BE2C (cell line): ENCODE data around the gene IPPK.

Experiments
- DNase-seq: peaks from one replicate; pipeline ENCODE4 v3.0.0-alpha.2; 2020
- H3K27me3 ChIP-seq: fragments of 250-450 bp; sonication (Bioruptor Pico); 2 replicates; pipeline ENCODE4 v1.5.1; 2020; ENCODE audit warnings: mild to moderate bottlenecking
- H3K36me3 ChIP-seq: fragments of 250-450 bp; sonication (Bioruptor Pico); 2 replicates; pipeline ENCODE4 v1.5.1; 2020; ENCODE audit warnings: mild to moderate bottlenecking
- H3K4me1 ChIP-seq: fragments of 250-450 bp; sonication (Bioruptor Pico); 2 replicates; pipeline ENCODE4 v1.5.1; 2020
- H3K4me3 ChIP-seq: 2 replicates; pipeline ENCODE4 v1.5.1; 2011; ENCODE audit warnings: low read depth, low read length
- H3K9me3 ChIP-seq: fragments of 250-450 bp; sonication (Bioruptor Pico); 2 replicates; pipeline ENCODE4 v1.5.1; 2020
- TF ChIP-seq, protein P1 (sequence below): IDR thresholded peaks from 2 replicates; pipeline ENCODE4 v1.5.1; 2012; ENCODE audit warnings: mild to moderate bottlenecking, low read depth, low read length

The IPPK gene

DNA sequence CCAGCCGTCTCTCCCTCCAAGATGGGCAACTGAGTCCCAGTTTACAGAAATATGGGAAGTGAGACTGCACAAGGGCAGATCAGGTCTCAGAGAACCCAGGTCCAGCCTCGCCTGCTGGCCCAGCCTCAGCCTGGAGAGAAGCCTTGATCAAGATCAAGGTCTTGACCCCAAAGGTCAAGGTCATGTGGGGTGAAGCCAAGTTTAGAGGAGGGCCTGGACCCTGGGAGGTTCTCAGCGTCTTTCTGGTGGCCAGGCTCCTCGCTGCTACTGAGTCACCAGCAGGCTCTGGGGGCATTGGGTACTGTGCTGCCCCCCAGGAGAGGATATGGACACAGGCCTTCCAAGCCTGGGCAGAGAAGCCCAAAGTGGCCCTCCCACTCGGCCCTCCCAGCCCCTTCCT is 8.8 kb downstream of the IPPK start:
- Histone ChIP-seq H3K9me3 (no peaks in the 10 kb centered on the region), H3K36me3 (no peaks in the 10 kb centered on the region; the same call in 1 of the 2 replicates), H3K27me3 (no peaks in the 10 kb centered on the region), H3K4me3 (no peak overlapping the region), H3K4me1 (no peaks in the 10 kb centered on the region)
- no peak for DNase-seq
- TF ChIP-seq, protein P1, sequence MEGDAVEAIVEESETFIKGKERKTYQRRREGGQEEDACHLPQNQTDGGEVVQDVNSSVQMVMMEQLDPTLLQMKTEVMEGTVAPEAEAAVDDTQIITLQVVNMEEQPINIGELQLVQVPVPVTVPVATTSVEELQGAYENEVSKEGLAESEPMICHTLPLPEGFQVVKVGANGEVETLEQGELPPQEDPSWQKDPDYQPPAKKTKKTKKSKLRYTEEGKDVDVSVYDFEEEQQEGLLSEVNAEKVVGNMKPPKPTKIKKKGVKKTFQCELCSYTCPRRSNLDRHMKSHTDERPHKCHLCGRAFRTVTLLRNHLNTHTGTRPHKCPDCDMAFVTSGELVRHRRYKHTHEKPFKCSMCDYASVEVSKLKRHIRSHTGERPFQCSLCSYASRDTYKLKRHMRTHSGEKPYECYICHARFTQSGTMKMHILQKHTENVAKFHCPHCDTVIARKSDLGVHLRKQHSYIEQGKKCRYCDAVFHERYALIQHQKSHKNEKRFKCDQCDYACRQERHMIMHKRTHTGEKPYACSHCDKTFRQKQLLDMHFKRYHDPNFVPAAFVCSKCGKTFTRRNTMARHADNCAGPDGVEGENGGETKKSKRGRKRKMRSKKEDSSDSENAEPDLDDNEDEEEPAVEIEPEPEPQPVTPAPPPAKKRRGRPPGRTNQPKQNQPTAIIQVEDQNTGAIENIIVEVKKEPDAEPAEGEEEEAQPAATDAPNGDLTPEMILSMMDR = no peak

DNA sequence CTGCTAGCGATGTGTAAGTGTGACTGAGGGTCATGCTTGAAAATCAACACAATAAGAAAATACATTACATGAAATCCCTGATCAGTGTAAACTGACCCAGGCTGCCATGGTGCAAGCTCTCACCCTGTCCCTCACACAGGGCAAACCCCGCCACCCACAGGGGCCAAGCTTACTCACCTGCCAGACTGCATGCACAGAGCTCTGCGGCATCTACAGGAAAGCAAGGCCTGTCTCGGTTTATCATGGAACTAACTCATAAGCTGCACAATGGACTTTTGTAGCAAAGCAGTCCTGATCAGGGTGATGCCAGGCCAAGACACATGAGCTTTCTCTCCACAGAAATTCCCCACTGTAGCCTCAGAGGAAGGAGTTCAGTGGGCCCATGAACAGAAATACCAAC is 9.7 kb downstream of the IPPK start:
- Histone ChIP-seq H3K4me1 (no peaks in the 10 kb centered on the region), H3K4me3 (no peak overlapping the region), H3K27me3 (no peaks in the 10 kb centered on the region), H3K36me3 (peaks cover 8% of the 10 kb centered on the region; the same call in 1 of the 2 replicates), H3K9me3 (no peaks in the 10 kb centered on the region)
- DNase-seq = no peak
- TF ChIP-seq, protein P1 = no peak

DNA sequence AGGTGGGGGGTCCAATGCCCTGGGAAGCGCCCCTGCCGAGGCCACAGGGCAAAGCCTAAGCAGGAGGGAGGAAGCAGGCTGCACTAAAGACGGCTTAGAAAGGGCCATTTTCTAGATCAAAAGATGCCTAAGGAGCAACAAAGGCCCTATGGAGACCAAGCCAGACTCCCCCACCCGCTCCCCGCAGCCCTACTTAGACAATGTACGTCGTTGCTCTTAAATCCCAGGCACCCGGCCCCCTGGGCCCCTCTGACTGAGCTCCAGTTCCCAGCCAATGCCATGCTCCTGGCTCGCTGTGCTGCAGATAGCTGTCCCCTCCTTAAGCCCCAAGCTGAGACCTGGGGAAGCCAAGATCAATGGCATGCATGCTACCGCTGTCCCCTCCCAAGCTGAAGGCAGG is 10.3 kb downstream of the IPPK start:
- DNase-seq = no peak
- no peaks in the 10 kb centered on the region for H3K9me3 ChIP-seq
- no peaks in the 10 kb centered on the region for H3K27me3 ChIP-seq
- H3K4me1 ChIP-seq = no peaks in the 10 kb centered on the region
- no peak overlapping the region for H3K4me3 ChIP-seq
- TF ChIP-seq, protein P1 = no peak
- H3K36me3 ChIP-seq = peaks cover 14% of the 10 kb centered on the region

DNA sequence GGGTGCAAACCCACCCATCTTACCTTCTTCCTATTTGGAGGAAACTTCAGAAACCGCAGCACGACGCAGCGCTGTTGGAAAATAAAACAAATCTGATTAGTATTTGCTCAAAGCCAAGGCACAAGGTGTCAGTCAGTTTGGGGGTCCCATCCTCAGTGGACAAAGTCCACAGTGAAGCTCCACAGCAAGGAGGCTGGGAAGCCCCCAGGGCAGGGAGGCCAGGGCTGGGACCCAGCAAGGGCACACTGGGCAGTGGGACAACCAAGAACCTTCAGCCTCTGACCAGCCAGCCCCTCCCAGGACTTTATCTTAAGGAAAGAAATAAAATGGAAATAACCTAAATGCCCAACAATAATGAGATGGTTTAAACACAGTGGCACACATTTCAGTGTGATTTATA is 11.3 kb downstream of the IPPK start:
- TF ChIP-seq, protein P1 = no peak
- H3K27me3 ChIP-seq = no peaks in the 10 kb centered on the region
- H3K4me3 ChIP-seq = no peak overlapping the region
- H3K9me3 ChIP-seq = no peaks in the 10 kb centered on the region
- DNase-seq = no peak
- H3K4me1 ChIP-seq = no peaks in the 10 kb centered on the region
- peaks cover 24% of the 10 kb centered on the region for H3K36me3 ChIP-seq

DNA sequence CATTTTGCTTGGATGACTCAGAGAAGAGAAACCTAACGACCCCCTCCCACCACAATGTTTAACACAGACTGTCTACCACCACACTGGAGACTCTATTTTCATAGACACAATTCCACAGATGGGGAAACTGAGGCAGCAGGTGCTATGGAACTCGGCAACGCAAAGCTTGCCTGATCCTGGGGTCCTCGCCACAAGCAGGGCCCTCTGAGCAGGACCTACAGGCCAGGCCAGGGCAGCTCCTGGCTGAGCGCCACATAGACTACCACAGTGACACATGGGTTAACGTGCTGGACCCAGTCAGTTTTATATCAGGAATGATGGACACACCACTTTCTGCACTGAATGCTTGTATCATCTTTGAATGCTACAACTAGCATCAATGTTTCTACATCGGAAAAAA is 11.8 kb downstream of the IPPK start:
- Histone ChIP-seq H3K9me3 (no peaks in the 10 kb centered on the region), H3K36me3 (peaks cover 26% of the 10 kb centered on the region), H3K27me3 (no peaks in the 10 kb centered on the region), H3K4me1 (no peaks in the 10 kb centered on the region), H3K4me3 (no peak overlapping the region)
- TF ChIP-seq, protein P1 = no peak
- DNase-seq = no peak

DNA sequence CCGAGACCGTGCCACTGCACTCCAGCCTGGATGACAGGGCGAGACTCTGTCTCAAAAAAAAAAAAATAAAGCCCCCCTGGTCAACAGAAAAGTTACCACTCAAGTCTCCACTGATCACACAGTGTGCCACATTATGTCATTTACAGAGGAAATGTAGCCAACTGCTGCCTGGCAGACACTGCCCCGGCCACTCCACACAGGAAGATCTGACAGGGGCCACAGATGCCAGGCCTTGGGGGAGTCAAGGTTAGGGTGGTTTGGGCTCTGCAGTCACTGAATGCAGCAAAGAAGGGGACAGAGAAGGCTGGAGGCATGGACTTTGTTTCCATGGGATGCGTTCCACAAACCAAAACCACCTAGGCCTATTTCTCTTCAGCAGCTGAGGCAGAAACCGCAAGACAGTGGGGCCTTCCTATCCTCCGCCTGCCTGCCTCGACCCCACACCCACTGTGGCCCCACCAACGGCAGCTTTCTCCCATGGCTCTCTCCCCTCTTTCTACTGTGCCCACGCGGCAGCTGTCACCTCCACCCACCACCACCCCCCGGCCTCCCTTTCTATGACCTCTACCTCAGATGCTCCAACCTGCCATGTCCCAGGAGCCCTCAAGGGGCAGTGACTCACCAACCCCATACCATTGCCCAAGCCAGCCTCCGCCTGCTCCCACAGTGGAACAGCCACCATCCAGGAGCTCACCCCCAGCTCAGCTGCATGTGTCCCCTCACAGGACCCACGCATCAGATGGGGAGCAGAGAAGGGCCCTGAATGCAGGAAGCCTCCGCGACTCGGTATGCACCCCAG is 12.4 kb downstream of the IPPK start:
- Histone ChIP-seq H3K4me1 (no peaks in the 10 kb centered on the region), H3K4me3 (no peak overlapping the region), H3K27me3 (no peaks in the 10 kb centered on the region), H3K36me3 (peaks cover 26% of the 10 kb centered on the region), H3K9me3 (no peaks in the 10 kb centered on the region)
- TF ChIP-seq, protein P1 = no peak
- DNase-seq = no peak
